Endodermal cell (in vitro differentiated cells): ENCODE measurements around the gene HMGCL. TPM values are rescaled to one million over a fixed set of nuclear protein-coding genes. Genes with fewer than 3 reads are reported as not detected.

Experiments
- DNase-seq: peaks from one replicate; pipeline ENCODE4 v3.0.0-alpha.2; 2017
- H3K27ac ChIP-seq: 2 replicates; pipeline ENCODE4 v1.5.1; 2013; ENCODE audit warnings: mild to moderate bottlenecking, low read depth, low read length, moderate library complexity
- H3K27me3 ChIP-seq: 2 replicates; pipeline ENCODE4 v1.6.1; 2013; ENCODE audit warnings: mild to moderate bottlenecking, low read length, moderate library complexity; ENCODE audit not compliant: insufficient read depth, control insufficient read depth, poor library complexity, severe bottlenecking
- H3K36me3 ChIP-seq: 2 replicates; pipeline ENCODE4 v1.7.0; 2013; ENCODE audit warnings: mild to moderate bottlenecking, low read length, moderate library complexity; ENCODE audit not compliant: control insufficient read depth, insufficient read depth
- H3K4me1 ChIP-seq: one replicate; pipeline ENCODE4 v1.7.0; 2013; ENCODE audit warnings: low read length; ENCODE audit not compliant: control insufficient read depth, insufficient read depth
- H3K4me3 ChIP-seq: 2 replicates; pipeline ENCODE4 v1.5.1; 2013; ENCODE audit warnings: mild to moderate bottlenecking, low read length, moderate library complexity
- H3K9ac ChIP-seq: 2 replicates; pipeline ENCODE4 v1.6.1; 2013; ENCODE audit warnings: mild to moderate bottlenecking, low read length, moderate library complexity; ENCODE audit not compliant: poor library complexity, severe bottlenecking; ENCODE audit errors: extremely low read depth
- H3K9me3 ChIP-seq: 2 replicates; pipeline ENCODE4 v1.6.1; 2013; ENCODE audit warnings: mild to moderate bottlenecking, low read length, moderate library complexity; ENCODE audit not compliant: control insufficient read depth
- H3K27ac Mint-ChIP-seq: 2 replicates; pipeline ENCODE4 v1.8.0; 2020; ENCODE audit warnings: mixed read lengths
- H3K27me3 Mint-ChIP-seq: 2 replicates; pipeline ENCODE4 v1.8.0; 2021; ENCODE audit warnings: mild to moderate bottlenecking, mixed read lengths; ENCODE audit not compliant: insufficient read depth
- H3K36me3 Mint-ChIP-seq: 2 replicates; pipeline ENCODE4 v1.8.0; 2020; ENCODE audit warnings: low read depth, mixed read lengths
- H3K4me1 Mint-ChIP-seq: 2 replicates; pipeline ENCODE4 v1.8.0; 2020; ENCODE audit warnings: mixed read lengths
- H3K4me3 Mint-ChIP-seq: 2 replicates; pipeline ENCODE4 v1.8.0; 2020; ENCODE audit warnings: mild to moderate bottlenecking, moderate library complexity, mixed read lengths
- H3K9me3 Mint-ChIP-seq: 2 replicates; pipeline ENCODE4 v1.8.0; 2020; ENCODE audit warnings: mild to moderate bottlenecking, mixed read lengths
- WGBS, 2 experiments: methylation state at CpG; one replicate each; pipeline versions ENCODE4 v1.1.5 to v1.1.7; 2013; ENCODE audit warnings: missing lambda C conversion rate in 2 of 2, mixed read lengths in 1 of 2; ENCODE audit not compliant: insufficient coverage in 1 of 2, insufficient read length in 1 of 2; 5-methylcytosine and 5-hydroxymethylcytosine counted together
- total RNA-seq, 2 donors: library from RNA; stranded (reverse); fragmentation: NEBNext Ultra II Directional in 1 of 2; extraction: Animal tissue kit (Norgen Biotek cat#: 25700) in 1 of 2; gene quantifications; 2 replicates in 1 of 2; 3 replicates in 1 of 2; pipeline ENCODE4 v1.2.1, GENCODE V29; 2021
- TF ChIP-seq, protein P1 (sequence below): fragments of 200-600 bp; sonication (generic); conservative IDR thresholded peaks from 2 replicates; pipeline ENCODE4 v1.5.0; 2021; ENCODE audit warnings: antibody characterized with exemption, mild to moderate bottlenecking

Gene HMGCL
- total RNA-seq, 2 donors from 2014 or later = 24.0 to 41.7 TPM

DNA sequence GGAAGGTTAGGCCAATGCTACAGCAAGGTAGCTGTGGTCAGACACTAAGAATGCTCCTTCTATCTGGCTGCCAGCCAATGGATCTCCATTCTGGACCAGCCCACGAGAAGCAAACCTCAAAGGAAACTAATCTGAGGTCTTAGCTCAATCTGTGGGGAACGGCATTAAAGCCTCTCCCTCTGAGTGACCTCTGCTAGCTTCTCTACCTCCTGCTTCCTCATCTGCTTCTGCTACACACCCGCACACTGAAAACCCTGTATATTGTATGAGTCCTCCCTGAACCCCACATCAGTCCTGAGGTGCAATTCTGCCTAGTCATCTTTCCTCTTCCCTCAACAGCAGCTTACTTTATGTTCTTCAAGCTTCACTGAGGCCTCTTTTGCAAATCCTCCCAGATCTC, 17.8 kb downstream of the HMGCL start:
- H3K9me3 Mint-ChIP-seq = no peaks in the 10 kb centered on the region
- H3K27me3 Mint-ChIP-seq = no peaks in the 10 kb centered on the region
- TF ChIP-seq, protein P1, sequence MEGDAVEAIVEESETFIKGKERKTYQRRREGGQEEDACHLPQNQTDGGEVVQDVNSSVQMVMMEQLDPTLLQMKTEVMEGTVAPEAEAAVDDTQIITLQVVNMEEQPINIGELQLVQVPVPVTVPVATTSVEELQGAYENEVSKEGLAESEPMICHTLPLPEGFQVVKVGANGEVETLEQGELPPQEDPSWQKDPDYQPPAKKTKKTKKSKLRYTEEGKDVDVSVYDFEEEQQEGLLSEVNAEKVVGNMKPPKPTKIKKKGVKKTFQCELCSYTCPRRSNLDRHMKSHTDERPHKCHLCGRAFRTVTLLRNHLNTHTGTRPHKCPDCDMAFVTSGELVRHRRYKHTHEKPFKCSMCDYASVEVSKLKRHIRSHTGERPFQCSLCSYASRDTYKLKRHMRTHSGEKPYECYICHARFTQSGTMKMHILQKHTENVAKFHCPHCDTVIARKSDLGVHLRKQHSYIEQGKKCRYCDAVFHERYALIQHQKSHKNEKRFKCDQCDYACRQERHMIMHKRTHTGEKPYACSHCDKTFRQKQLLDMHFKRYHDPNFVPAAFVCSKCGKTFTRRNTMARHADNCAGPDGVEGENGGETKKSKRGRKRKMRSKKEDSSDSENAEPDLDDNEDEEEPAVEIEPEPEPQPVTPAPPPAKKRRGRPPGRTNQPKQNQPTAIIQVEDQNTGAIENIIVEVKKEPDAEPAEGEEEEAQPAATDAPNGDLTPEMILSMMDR = no peak
- no peak overlapping the region for H3K9ac ChIP-seq
- DNase-seq = no peak
- no peak overlapping the region for H3K4me3 Mint-ChIP-seq
- WGBS, 2 experiments = 90 to 92% methylated on average over 2 to 3 of the region's 3 CpGs
- no peaks in the 10 kb centered on the region for H3K9me3 ChIP-seq
- no peaks in the 10 kb centered on the region for H3K4me1 ChIP-seq
- peaks cover 22% of the 10 kb centered on the region for H3K36me3 Mint-ChIP-seq
- H3K36me3 ChIP-seq = no peaks in the 10 kb centered on the region
- H3K27me3 ChIP-seq = no peaks in the 10 kb centered on the region
- peaks cover 2% of the 10 kb centered on the region for H3K4me1 Mint-ChIP-seq
- no peak overlapping the region for H3K4me3 ChIP-seq
- no peak overlapping the region for H3K27ac ChIP-seq
- no peak overlapping the region for H3K27ac Mint-ChIP-seq

DNA sequence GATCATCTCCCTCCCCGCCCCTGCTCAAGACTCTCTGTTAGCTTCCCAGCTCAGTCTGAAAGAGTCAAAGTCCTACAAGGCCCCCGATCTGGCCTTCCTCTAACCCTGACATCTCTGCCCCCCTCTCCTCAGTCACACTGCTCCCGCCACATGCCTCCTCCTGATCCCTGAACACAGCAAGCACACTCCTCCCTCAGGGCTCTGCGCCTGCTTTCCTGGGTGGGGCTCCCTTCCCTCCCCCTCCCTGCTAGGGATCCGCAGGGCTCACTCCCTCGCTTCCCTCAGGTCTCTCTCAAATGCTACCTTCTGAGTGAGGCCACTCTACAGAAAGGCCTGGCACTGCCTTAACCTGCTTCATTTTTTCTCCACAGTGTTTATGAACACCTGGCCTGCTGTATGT, 18.9 kb downstream of the HMGCL start:
- no peak overlapping the region for H3K27ac ChIP-seq
- TF ChIP-seq, protein P1 = no peak
- no peaks in the 10 kb centered on the region for H3K36me3 ChIP-seq
- H3K4me1 ChIP-seq = peaks cover 4% of the 10 kb centered on the region
- peaks cover 20% of the 10 kb centered on the region for H3K36me3 Mint-ChIP-seq
- H3K4me3 ChIP-seq = no peak overlapping the region
- H3K27me3 ChIP-seq = no peaks in the 10 kb centered on the region
- H3K9me3 ChIP-seq = no peaks in the 10 kb centered on the region
- peaks cover 2% of the 10 kb centered on the region for H3K4me1 Mint-ChIP-seq
- no peak for DNase-seq
- no peaks in the 10 kb centered on the region for H3K9me3 Mint-ChIP-seq
- H3K27ac Mint-ChIP-seq = peak overlapping the region; percentile 12
- no peak overlapping the region for H3K4me3 Mint-ChIP-seq
- 66 to 75% methylated on average over 4 to 6 of the region's 6 CpGs for WGBS, 2 experiments
- H3K27me3 Mint-ChIP-seq = peaks cover 3% of the 10 kb centered on the region
- no peak overlapping the region for H3K9ac ChIP-seq

DNA sequence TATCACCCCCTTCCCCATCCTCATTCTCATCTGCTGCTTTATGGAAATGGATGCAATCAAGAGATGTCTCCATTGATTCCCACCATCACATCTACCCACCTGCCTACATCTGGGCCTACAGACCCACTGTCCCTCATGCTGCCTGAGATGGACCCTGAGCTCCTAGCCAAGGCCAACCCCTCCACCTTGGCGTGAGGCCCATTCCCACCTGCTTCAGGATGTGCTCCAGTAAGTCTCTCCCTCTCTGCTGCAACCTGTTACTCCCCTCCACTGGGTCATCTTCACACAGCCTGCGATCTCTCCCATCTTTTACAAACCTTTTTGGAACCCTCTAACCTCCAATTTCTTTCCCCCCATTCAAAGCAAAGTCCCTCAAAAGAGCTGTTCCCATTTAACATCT, 20.2 kb downstream of the HMGCL start:
- Histone ChIP-seq H3K36me3 (no peaks in the 10 kb centered on the region), H3K27me3 (no peaks in the 10 kb centered on the region), H3K4me1 (peaks cover 4% of the 10 kb centered on the region), H3K9ac (no peak overlapping the region), H3K9me3 (no peaks in the 10 kb centered on the region), H3K4me3 (no peak overlapping the region), H3K27ac (no peak overlapping the region)
- peaks cover 20% of the 10 kb centered on the region for H3K36me3 Mint-ChIP-seq
- no peak overlapping the region for H3K4me3 Mint-ChIP-seq
- TF ChIP-seq, protein P1 = no peak
- H3K9me3 Mint-ChIP-seq = no peaks in the 10 kb centered on the region
- peaks cover 3% of the 10 kb centered on the region for H3K4me1 Mint-ChIP-seq
- WGBS, 2 experiments = 75 to 90% methylated on average over 2 of the region's 2 CpGs
- no peak overlapping the region for H3K27ac Mint-ChIP-seq
- peaks cover 3% of the 10 kb centered on the region for H3K27me3 Mint-ChIP-seq
- DNase-seq = no peak
